Large intestine (tissue), 3 donors: ENCODE results near the gene ZCCHC8. TPM values are rescaled to one million over a fixed set of nuclear protein-coding genes. Genes with fewer than 3 reads are reported as not detected.
"Not testable (repeated sequence)": the region's sequence is repeated elsewhere in the genome, so short reads cannot be mapped to it uniquely, and the experiment has no call there.

Experiments used
- DNase-seq, 2 donors: peaks; one replicate each; pipeline versions ENCODE4 v3.0.0 to v3.0.0-alpha.2; 2013
- H3K27ac ChIP-seq: one replicate; pipeline ENCODE4 v1.5.1; 2013; ENCODE audit warnings: low read length
- H3K27me3 ChIP-seq: 2 replicates; pipeline ENCODE4 v1.6.1; 2013; ENCODE audit warnings: low read length; ENCODE audit not compliant: control insufficient read depth, insufficient read depth
- H3K36me3 ChIP-seq: 2 replicates; pipeline ENCODE4 v1.6.1; 2013; ENCODE audit warnings: low read length; ENCODE audit not compliant: control insufficient read depth, insufficient read depth
- H3K4me1 ChIP-seq: one replicate; pipeline ENCODE4 v1.6.1; 2013; ENCODE audit warnings: low read length; ENCODE audit not compliant: control insufficient read depth, insufficient read depth
- H3K4me3 ChIP-seq: one replicate; pipeline ENCODE4 v1.5.1; 2013; ENCODE audit warnings: low read length
- H3K9me3 ChIP-seq: one replicate; pipeline ENCODE4 v1.6.1; 2013; ENCODE audit warnings: mild to moderate bottlenecking, low read depth, low read length, moderate library complexity; ENCODE audit not compliant: control insufficient read depth
- WGBS: methylation state at CpG from one replicate; pipeline ENCODE4 v1.1.5; 2013; ENCODE audit warnings: low lambda C conversion rate; ENCODE audit not compliant: insufficient coverage; 5-methylcytosine and 5-hydroxymethylcytosine counted together
- polyA plus RNA-seq: library from polyadenylated mRNA; unstranded; fragments of 120-200 nt; gene quantifications from one replicate; pipeline ENCODE4 v1.2.1, GENCODE V29; 2013

ZCCHC8 gene
- polyA plus RNA-seq, 1 donor, result 36.0 TPM

GRCh38 chr12:122458105-122459035 is 42.4 kb downstream of the ZCCHC8 start:
- H3K27ac ChIP-seq, result no peak overlapping the region
- DNase-seq, result no peak
- no peak overlapping the region for H3K4me3 ChIP-seq
- no peaks in the 10 kb centered on the region for H3K36me3 ChIP-seq
- H3K9me3 ChIP-seq, result no peaks in the 10 kb centered on the region
- H3K27me3 ChIP-seq, result no peaks in the 10 kb centered on the region
- 94% methylated on average over 3 of the region's 17 CpGs for WGBS
- peaks cover 10% of the 10 kb centered on the region for H3K4me1 ChIP-seq

DNA sequence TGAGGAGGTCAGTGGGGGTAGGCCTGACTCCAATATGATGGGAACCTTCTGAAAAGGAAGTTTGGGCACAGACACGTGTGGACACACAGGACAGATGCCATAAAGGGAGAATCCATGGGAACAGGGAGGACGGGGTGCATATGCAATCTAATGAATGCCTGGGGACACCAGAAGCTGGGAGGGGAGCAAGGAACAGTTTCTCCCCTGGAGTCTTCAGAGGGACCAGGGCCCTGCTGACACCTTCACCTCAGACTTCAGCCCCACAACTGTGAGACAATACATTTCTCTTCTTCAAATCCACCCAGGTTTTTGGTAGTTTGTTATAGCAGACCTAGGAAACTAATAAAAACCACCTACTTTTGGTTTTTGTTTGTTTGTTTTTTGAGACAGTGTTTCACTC is 43.1 kb downstream of the ZCCHC8 start:
- Histone ChIP-seq H3K4me1 (peaks cover 10% of the 10 kb centered on the region), H3K27ac (no peak overlapping the region), H3K27me3 (no peaks in the 10 kb centered on the region), H3K36me3 (no peaks in the 10 kb centered on the region), H3K4me3 (no peak overlapping the region), H3K9me3 (no peaks in the 10 kb centered on the region)
- no peak for DNase-seq
- WGBS, result no CpG with 5 or more reads among the region's 2 CpGs

DNA sequence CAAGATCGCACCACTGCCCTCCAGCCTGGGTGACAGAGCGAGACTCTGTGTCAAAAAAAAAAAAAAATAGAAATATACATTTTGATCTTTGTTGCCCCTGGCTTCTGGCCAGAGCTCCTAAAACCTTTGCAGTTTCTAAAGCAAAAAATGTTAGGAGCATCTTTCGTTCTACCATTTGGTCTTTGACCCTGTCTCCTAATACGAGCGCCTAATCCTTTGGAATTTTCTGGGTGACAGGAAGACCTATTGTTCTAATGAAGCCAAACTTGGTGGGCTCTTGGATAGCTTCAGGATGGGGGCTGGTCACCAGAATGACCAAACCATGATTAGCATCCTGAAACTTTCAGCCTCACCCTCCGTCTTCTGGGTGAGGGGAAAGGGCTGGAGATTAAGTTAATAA is 46.0 kb downstream of the ZCCHC8 start:
- no peak overlapping the region for H3K4me3 ChIP-seq
- H3K36me3 ChIP-seq, result no peaks in the 10 kb centered on the region
- H3K9me3 ChIP-seq, result no peaks in the 10 kb centered on the region
- H3K4me1 ChIP-seq, result peaks cover 10% of the 10 kb centered on the region
- no peaks in the 10 kb centered on the region for H3K27me3 ChIP-seq
- no CpG with 5 or more reads among the region's 6 CpGs for WGBS
- no peak overlapping the region for H3K27ac ChIP-seq
- no peak for DNase-seq

DNA sequence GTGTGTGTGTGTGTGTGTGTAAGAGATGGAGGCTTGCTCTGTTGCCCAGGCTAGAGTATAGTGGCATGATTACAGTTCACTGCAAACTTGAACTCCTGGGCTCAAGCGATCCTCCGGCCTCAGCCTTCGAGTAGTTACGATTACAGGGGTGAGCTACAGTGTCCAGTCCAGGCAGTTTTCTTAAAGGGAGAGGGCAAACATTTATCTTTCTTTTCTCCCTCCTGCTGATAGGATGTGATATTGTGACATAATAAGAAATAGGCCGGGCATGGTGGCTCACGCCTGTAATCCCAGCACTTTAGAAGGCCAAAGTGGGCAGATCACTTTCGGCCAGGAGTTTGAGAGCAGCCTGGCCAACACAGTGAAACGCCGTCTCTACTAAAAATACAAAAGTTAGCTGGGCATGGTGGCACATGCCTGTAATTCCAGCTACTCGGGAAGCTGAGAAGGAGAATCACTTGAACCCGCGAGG is 46.4 kb downstream of the ZCCHC8 start:
- Histone ChIP-seq H3K4me1 (peaks cover 10% of the 10 kb centered on the region), H3K27ac (no peak overlapping the region), H3K4me3 (no peak overlapping the region), H3K27me3 (no peaks in the 10 kb centered on the region), H3K36me3 (no peaks in the 10 kb centered on the region), H3K9me3 (no peaks in the 10 kb centered on the region)
- no CpG with 5 or more reads among the region's 12 CpGs for WGBS
- no peak for DNase-seq

GRCh38 chr12:122452701-122453285 is 47.9 kb downstream of the ZCCHC8 start:
- WGBS, result 89% methylated on average over 3 of the region's 11 CpGs
- Histone ChIP-seq H3K27ac (no peak overlapping the region), H3K27me3 (no peaks in the 10 kb centered on the region), H3K4me1 (peaks cover 10% of the 10 kb centered on the region), H3K9me3 (no peaks in the 10 kb centered on the region), H3K36me3 (no peaks in the 10 kb centered on the region), H3K4me3 (no peak overlapping the region)
- no peak for DNase-seq

DNA sequence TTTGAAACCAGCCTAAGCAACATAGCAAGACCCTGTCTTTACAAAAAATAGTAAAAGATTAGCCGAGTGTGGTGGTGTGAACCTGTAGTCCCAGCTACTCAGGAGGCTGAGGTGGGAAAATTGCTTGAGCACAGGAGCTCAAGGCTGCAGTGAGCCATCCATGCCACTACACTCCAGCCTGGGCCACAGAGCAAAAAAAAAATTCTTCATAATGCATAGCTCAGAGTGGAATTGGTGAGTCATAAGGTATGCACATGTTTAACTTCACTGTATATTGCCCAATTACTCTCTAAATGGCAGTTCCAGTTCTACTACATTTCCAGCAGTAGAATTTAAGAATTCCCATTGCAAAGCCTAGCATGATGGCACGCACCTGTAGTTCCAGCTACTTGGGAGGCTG is 51.4 kb downstream of the ZCCHC8 start:
- H3K4me3 ChIP-seq, result no peak overlapping the region
- peak; percentile 60 to 73 for DNase-seq
- no peaks in the 10 kb centered on the region for H3K36me3 ChIP-seq
- no CpG with 5 or more reads among the region's 2 CpGs for WGBS
- no peak overlapping the region for H3K27ac ChIP-seq
- no peaks in the 10 kb centered on the region for H3K27me3 ChIP-seq
- no peaks in the 10 kb centered on the region for H3K9me3 ChIP-seq
- H3K4me1 ChIP-seq, result peaks cover 4% of the 10 kb centered on the region

DNA sequence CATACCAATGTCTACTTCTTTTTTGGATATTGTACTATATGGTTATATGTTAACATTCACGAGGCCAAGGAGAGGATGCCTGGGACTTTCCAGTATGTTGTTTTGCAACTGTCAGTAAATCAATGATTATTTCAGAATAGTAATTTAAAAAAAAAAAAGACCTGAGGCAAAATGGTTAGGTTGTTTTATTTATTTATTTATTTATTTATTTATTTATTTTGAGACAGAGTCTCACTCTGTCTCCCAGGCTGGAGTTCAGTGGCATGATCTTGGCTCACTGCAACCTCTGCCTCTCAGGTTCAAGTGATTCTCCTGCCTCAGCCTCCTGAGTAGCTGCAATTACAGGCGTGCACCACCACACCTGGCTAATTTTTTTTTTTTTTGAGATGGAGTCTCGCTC is 52.9 kb downstream of the ZCCHC8 start:
- no CpG with 5 or more reads among the region's 3 CpGs for WGBS
- not testable (repeated sequence) for H3K4me3 ChIP-seq, H3K27me3 ChIP-seq, H3K27ac ChIP-seq, H3K9me3 ChIP-seq, H3K4me1 ChIP-seq, H3K36me3 ChIP-seq, DNase-seq

DNA sequence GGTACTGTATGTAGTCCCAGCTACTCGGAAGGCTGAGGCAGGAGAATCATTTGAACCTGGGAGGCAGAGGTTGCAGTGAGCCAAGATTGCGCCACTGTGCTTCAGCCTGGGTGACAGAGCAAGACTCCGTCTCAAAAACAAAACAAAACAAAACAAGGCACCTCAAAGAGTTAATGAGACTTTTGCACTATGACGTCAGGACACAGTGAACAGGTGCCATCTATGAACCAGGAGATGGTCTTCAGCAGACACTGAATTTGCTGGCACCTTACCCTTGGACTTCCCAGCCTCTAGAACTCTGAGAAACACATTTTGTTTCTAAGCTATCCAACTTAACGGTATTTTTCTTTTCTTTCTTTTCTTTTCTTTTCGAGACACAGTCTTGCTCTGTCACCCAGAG is 54.3 kb downstream of the ZCCHC8 start:
- not testable (repeated sequence) for H3K4me3 ChIP-seq, DNase-seq, H3K4me1 ChIP-seq, H3K27me3 ChIP-seq, H3K36me3 ChIP-seq, H3K27ac ChIP-seq, H3K9me3 ChIP-seq
- 100% methylated on average over 3 of the region's 6 CpGs for WGBS

DNA sequence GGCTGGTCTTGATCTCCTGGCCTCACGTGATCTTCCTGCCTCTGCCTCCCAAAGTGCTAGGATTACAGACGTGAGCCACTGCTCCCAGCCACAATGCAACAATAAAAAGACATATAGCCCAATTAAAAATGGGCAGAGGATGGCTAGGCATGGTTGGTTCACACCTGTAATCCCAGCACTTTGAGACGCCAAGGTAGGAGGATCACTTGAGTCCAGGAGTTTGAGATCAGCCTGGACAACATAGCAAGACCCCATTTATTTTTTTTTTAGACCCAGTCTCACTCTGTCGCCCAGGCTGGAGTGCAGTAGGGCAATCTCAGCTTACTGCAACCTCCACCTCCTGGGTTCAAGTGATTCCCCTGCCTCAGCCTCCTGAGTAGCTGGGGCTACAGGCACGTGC is 56.7 kb downstream of the ZCCHC8 start:
- H3K27me3 ChIP-seq, H3K4me3 ChIP-seq, H3K9me3 ChIP-seq, H3K4me1 ChIP-seq, H3K36me3 ChIP-seq, DNase-seq, H3K27ac ChIP-seq: not testable (repeated sequence)
- WGBS, result no CpG with 5 or more reads among the region's 5 CpGs

- not testable (repeated sequence) for H3K27me3 ChIP-seq, H3K4me3 ChIP-seq, H3K9me3 ChIP-seq, H3K36me3 ChIP-seq, H3K27ac ChIP-seq, DNase-seq, H3K4me1 ChIP-seq
- WGBS, result no CpG with 5 or more reads among the region's 8 CpGs
Observed at GRCh38 chr12:122438822-122439221, 61.9 kb downstream of the ZCCHC8 start.
